HepG2 (cell line): ENCODE measurements around the gene NEK9. TPM values are rescaled to one million over a fixed set of nuclear protein-coding genes. Genes with fewer than 3 reads are reported as not detected.

Source experiments
- GRHL1 ChIP-seq: sonication (generic); formaldehyde crosslinking; conservative IDR thresholded peaks from 2 replicates; pipeline ENCODE4 v1.8.0; 2022; ENCODE audit warnings: missing genetic modification reagents
- IRX3 ChIP-seq: sonication (generic); formaldehyde crosslinking; IDR thresholded peaks from 2 replicates; pipeline ENCODE4 v1.8.1; 2023; ENCODE audit warnings: mild to moderate bottlenecking, low read depth, missing genetic modification reagents, borderline replicate concordance
- NR2F6 ChIP-seq, 2 experiments: IDR thresholded peaks; 2 replicates each; pipeline ENCODE4 v1.6.1; 2016; ENCODE audit warnings: antibody characterized with exemption in 1 of 2, mild to moderate bottlenecking in 1 of 2
- SAP130 ChIP-seq: IDR thresholded peaks from 2 replicates; pipeline ENCODE4 v1.6.1; 2016; ENCODE audit warnings: low read depth
- ZFP36L1 ChIP-seq: sonication (generic); formaldehyde crosslinking; IDR thresholded peaks from 2 replicates; pipeline ENCODE4 v1.8.0; 2022; ENCODE audit warnings: mild to moderate bottlenecking, missing genetic modification reagents, moderate library complexity
- ZNF205 ChIP-seq: IDR thresholded peaks from 2 replicates; pipeline ENCODE4 v1.6.1; 2018; ENCODE audit warnings: missing biosample characterization, missing genetic modification reagents
- ZNF230 ChIP-seq: sonication (generic); formaldehyde crosslinking; IDR thresholded peaks from 2 replicates; pipeline ENCODE4 v1.4.0; 2020; ENCODE audit warnings: mild to moderate bottlenecking, missing genetic modification reagents
- ZNF256 ChIP-seq: sonication (generic); formaldehyde crosslinking; conservative IDR thresholded peaks from 2 replicates; pipeline ENCODE4 v1.4.0; 2020; ENCODE audit warnings: missing genetic modification reagents
- ZNF264 ChIP-seq: sonication (generic); formaldehyde crosslinking; IDR thresholded peaks from 2 replicates; pipeline ENCODE4 v1.4.0; 2020; ENCODE audit warnings: missing genetic modification reagents
- ZNF282 ChIP-seq: fragments of 450-650 bp; IDR thresholded peaks from 2 replicates; pipeline ENCODE4 v1.6.1; 2018; ENCODE audit not compliant: partially characterized antibody
- ZNF407 ChIP-seq: sonication (generic); formaldehyde crosslinking; IDR thresholded peaks from one replicate; pipeline ENCODE4 v1.5.1; 2020; ENCODE audit warnings: mild to moderate bottlenecking, missing genetic modification reagents; ENCODE audit errors: not compliant biosample characterization
- ZNF550 ChIP-seq: sonication (generic); formaldehyde crosslinking; IDR thresholded peaks from 2 replicates; pipeline ENCODE4 v1.4.0; 2020; ENCODE audit warnings: mild to moderate bottlenecking, missing genetic modification reagents, borderline replicate concordance
- ZNF746 ChIP-seq: sonication (generic); formaldehyde crosslinking; IDR thresholded peaks from 2 replicates; pipeline ENCODE4 v1.8.0; 2022; ENCODE audit warnings: mild to moderate bottlenecking, missing genetic modification reagents
- ZNF749 ChIP-seq: sonication (generic); formaldehyde crosslinking; IDR thresholded peaks from 2 replicates; pipeline ENCODE4 v1.8.0; 2022; ENCODE audit warnings: mild to moderate bottlenecking, missing genetic modification reagents, moderate library complexity, borderline replicate concordance
- ZNF784 ChIP-seq: sonication (generic); formaldehyde crosslinking; IDR thresholded peaks from 2 replicates; pipeline ENCODE4 v1.5.1; 2020; ENCODE audit warnings: missing genetic modification reagents, mild to moderate bottlenecking, borderline replicate concordance
- ZNF879 ChIP-seq: sonication (generic); formaldehyde crosslinking; IDR thresholded peaks from 2 replicates; pipeline ENCODE4 v1.8.1; 2023; ENCODE audit warnings: missing genetic modification reagents
- polyA plus RNA-seq, 8 experiments: library from polyadenylated mRNA; depleted of rRNA in 3 of 8; stranded (reverse) in 7 of 8; unstranded in 1 of 8; fragments of >200 nt; fragmentation: Illumina TruSeq in 4 of 8; extraction: Trizol in 4 of 8; gene quantifications; 2 replicates each; pipeline versions ENCODE4 v1.2.1 to v1.2.3, GENCODE V29; 2011 to 2016; ENCODE audit warnings: low read depth in 4 of 8, missing spikeins in 1 of 8, mixed read lengths in 1 of 8; ENCODE audit not compliant: insufficient read depth in 1 of 8
- total RNA-seq, 5 experiments: library from RNA; depleted of rRNA; stranded (reverse); fragments of >200 nt; fragmentation: Illumina TruSeq; extraction: Trizol; gene quantifications; 2 replicates each; pipeline ENCODE4 v1.2.3, GENCODE V29; 2016; ENCODE audit warnings: low read depth in 1 of 5

The NEK9 gene
- total and polyA plus RNA-seq, 2 of the 13 experiments (the other 11 are each of a cell fraction or from before 2014, with no cell fraction given): 16.5 to 27.3 TPM

- TF ChIP-seq ZNF256 (CRISPR knock-in tag) (0 out of 2 replicates have a peak, but pooled peaks have one; percentile 14), ZFP36L1 (0 out of 2 replicates have a peak, but pooled peaks have one; percentile 15), ZNF550 (CRISPR knock-in tag) (no peak), ZNF264 (0 out of 2 replicates have a peak, but pooled peaks have one; percentile 7), ZNF784 (CRISPR knock-in tag) (0 out of 2 replicates have a peak, but pooled peaks have one; percentile 15), ZNF749 (0 out of 2 replicates have a peak, but pooled peaks have one; percentile 71), ZNF407 (CRISPR knock-in tag) (peak; percentile 18), ZNF879 (no peak), SAP130 (CRISPR knock-in tag) (peak; percentile 45), ZNF746 (CRISPR knock-in tag) (no peak), ZNF282 (no peak), GRHL1 (CRISPR knock-in tag) (no peak), ZNF205 (no peak), IRX3 (0 out of 2 replicates have a peak, but pooled peaks have one; percentile 47), NR2F6 (IDR thresholded peaks at IDR 0.05) (peak; percentile 56; the same call in 1 of the 2 replicates), NR2F6 (CRISPR knock-in tag; IDR thresholded peaks at IDR 0.05) (no peak), ZNF230 (no peak)
These were observed 57.1 kb downstream of the NEK9 start (continued) for GRCh38 chr14:75069811-75070145.
